ENCODE measurements around the gene RARS2.

RARS2 gene

GRCh38 chr6:87573307-87574024, 16.3 kb downstream of the RARS2 start:
- no peak for DNase-seq (ENCODE audit: low spot score)

DNA sequence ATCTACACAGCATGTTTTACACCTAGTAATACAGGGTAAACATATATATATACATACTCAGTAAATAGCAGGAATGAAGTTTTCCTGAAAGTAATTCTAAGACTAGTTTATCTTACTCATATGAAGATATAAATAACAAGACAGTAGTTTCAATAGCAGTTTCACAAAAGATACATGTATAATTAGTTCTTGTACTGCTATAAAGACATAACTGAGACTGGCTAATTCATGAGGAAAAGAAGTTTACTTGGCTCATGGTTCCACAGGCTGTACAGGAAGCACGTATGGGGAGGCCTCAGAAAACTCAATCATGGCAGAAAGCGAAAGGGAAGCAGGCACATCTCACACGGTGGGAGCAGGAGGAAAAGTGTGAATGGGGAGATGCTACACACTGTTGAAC, 16.9 kb downstream of the RARS2 start:
- DNase-seq (ENCODE audit: low spot score): no peak

DNA sequence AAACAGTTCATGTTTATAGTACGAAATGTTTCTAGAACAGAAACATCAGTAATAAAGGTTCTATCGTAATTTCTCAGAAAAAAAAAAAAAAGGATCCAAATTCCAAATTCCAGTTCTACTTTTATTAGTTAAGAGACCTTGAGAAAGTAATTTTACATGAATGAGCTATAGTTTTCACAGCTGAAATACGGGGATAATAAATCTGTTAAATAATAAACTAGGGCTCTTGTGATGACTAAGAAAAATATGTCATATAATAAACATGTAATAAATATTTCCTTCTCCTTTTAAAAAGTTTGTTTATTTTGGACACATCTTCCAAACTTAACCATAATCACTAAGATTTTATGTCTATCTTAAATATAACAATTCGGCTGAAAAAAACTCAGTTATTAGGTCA, 17.8 kb downstream of the RARS2 start:
- no peak for DNase-seq (ENCODE audit: low spot score)

GRCh38 chr6:87561017-87561416, 28.8 kb downstream of the RARS2 start:
- DNase-seq (ENCODE audit: low spot score): no peak

DNA sequence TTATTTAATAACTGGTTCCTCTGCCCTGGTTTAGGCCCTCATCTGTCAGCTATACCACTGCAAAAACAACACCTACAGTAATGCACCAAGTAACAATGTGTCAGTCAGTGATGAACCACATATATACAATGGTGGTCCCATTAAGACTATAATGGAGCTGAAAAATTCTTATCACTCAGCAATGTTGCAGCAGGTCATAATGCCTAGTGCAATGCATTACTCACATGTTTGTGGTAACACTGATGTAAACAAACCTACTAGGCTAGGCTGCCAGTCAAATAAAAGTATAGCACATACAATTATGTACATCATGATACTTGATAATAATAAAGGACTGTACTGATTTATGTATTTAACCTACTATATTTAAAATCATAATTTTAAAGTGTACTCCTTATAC, 31.3 kb downstream of the RARS2 start:
- DNase-seq (ENCODE audit: low spot score): no peak

GRCh38 chr6:87555506-87555905, 34.3 kb downstream of the RARS2 start:
- no peak for DNase-seq (ENCODE audit: low spot score)

GRCh38 chr6:87553159-87553765, 36.5 kb downstream of the RARS2 start:
- DNase-seq (ENCODE audit: low spot score): no peak

- no peak for DNase-seq (ENCODE audit: low spot score)
Measured at GRCh38 chr6:87551799-87552198, 38.0 kb downstream of the RARS2 start.

DNA sequence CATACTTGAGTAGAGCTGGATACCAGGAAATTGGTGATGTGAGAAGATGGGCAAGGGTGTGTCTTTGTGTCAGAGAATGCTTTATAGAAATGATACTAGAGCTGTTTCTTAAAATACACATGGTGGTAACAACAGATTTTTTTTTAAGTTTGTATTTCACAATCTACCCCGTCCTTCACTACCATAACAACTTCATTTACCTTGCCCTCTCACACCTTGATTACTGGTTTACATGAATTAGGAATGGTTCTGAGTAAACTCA, 45.4 kb downstream of the RARS2 start:
- DNase-seq (ENCODE audit: low spot score): no peak

DNA sequence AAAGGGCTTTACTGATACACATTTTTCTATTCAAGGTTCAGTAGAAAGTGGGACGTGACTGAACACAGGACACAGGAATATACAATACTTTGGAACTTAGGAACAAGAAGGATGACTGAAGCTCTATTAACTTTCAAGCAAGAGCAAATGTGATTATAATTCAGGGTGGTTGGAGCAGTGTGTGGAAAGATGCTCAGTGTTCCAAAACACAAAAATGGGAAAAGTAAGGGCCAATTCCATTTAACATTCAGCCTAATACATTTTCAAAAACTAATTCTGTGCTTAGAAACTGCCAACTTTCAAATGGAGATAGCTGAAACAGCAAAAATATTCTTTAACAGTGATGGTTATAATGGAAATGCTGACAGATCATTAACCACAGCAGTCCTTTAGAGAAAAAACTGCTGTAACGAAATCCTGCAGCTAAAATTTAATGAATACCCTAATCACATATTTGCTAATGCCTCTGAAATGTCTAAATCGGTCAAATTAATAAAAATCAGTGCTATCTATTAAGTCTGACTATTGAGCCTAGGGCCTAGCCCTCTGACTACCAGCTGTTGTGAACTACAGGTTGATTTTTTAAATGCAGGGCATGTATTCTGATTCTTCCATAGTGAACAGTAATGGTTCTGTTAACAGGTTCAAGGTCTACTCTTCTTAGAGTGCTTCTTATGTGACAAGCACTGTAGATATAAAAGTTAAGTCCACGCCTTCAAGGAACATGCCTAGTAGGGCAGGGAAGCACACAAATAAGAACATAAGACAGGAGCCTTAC, 45.9 kb downstream of the RARS2 start:
- DNase-seq (ENCODE audit: low spot score): no peak

DNA sequence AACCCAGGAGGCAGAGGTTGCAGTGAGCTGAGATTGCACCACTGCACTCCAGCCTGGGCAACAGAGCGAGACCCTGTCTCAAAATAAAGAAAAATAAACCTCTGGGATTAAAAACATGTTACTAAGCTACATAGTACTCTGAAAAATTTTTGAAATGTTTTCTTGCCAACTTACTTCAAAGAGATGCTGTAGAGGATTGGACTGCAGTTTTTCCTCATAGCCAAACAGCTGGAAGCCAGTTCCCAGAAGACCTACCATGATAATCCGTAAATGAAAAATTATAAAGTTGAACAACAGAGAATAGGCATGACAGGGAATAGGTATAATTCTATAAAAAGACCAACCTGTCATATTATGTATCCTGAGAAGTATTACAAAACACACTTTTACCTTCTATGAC, 48.0 kb downstream of the RARS2 start:
- no peak for DNase-seq (ENCODE audit: low spot score)

GRCh38 chr6:87541041-87541440, 48.7 kb downstream of the RARS2 start:
- no peak for DNase-seq (ENCODE audit: low spot score)

DNA sequence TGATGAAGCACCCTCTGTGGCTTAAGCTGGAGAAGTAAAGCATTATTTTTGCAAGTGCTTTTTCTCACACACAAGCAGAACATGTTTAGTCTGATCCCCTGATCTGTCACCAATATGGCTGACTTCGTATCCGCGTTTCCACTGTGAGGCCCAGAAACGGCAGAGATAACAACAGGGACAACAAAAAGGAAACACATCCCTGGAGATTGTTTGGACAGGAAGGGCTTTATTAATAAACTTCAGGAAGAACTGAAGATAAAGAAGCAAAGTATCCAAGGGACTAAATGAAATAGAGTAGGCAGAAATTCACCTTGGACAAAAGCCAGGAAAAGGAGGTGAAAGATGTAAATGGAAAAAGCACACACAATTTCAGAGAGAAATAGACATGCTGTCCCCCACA, 49.2 kb downstream of the RARS2 start:
- DNase-seq (ENCODE audit: low spot score): no peak

DNA sequence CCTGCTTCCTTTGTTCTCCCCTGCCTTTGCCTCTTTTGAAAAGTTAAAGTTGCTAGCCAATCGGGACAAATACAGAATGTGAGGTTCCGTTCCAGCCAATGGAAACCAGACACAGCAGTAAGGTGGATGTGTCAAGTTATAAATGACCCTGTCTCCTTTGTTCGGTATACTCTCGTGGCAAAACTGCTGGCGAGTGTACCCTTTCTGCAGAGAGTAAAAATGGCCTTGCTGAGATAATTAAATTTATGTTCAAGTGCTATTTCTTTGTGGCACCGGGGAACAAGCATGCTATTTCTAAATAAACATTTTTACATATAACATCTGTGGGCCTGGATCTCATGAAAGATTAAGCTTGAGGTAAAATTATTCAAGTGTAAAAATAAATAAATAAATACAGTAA, 50.2 kb downstream of the RARS2 start:
- no peak for DNase-seq (ENCODE audit: low spot score)

GRCh38 chr6:87538510-87539260, 51.1 kb downstream of the RARS2 start:
- no peak for DNase-seq (ENCODE audit: low spot score)

- no peak for DNase-seq (ENCODE audit: low spot score)
Measured at GRCh38 chr6:87534377-87535047, 55.3 kb downstream of the RARS2 start.

GRCh38 chr6:87529221-87529620, 60.6 kb downstream of the RARS2 start:
- DNase-seq (ENCODE audit: low spot score): no peak

GRCh38 chr6:87522686-87523085, 67.1 kb downstream of the RARS2 start:
- DNase-seq (ENCODE audit: low spot score): no peak

- DNase-seq (ENCODE audit: low spot score): no peak
Measured at GRCh38 chr6:87518453-87518852, 71.3 kb downstream of the RARS2 start.

GRCh38 chr6:87514831-87515230, 75.0 kb downstream of the RARS2 start:
- DNase-seq (ENCODE audit: low spot score): no peak

- no peak for DNase-seq (ENCODE audit: low spot score)
Measured at GRCh38 chr6:87504441-87504840, 85.3 kb downstream of the RARS2 start.
